Heart left ventricle (tissue), 16 donors: ENCODE results near the gene PIK3R6. TPM values are rescaled to one million over a fixed set of nuclear protein-coding genes. Genes with fewer than 3 reads are reported as not detected.
A peak's percentile ranks its signal among the peaks of the same experiment; 100 is the strongest.

Experiments
- ATAC-seq, 4 donors: fragments of 200-7000 bp; cut with Tn5 transposase; one replicate each; pipeline ENCODE4 v1.9.1; 2020 to 2022; ENCODE audit warnings: moderate library complexity in 4 of 4, mild to moderate bottlenecking in 3 of 4, moderate number of reproducible peaks in 1 of 4
- DNase-seq, 5 donors: peaks; one replicate each; pipeline ENCODE4 v3.0.0-alpha.2; 2020
- H3K27ac ChIP-seq, 12 donors: fragments of 200-600 bp; sonication (generic) in 4 of 12; one replicate each; pipeline versions ENCODE4 v1.5.0 to v1.8.0; 2016 to 2022; ENCODE audit warnings: mild to moderate bottlenecking in 2 of 12
- H3K27me3 ChIP-seq, 9 donors: fragments of 200-600 bp; sonication (generic) in 2 of 9; one replicate each; pipeline versions ENCODE4 v1.5.1 to v1.8.0; 2016 to 2022; ENCODE audit warnings: mild to moderate bottlenecking in 3 of 9
- H3K36me3 ChIP-seq, 9 donors: fragments of 200-600 bp; sonication (generic) in 2 of 9; one replicate each; pipeline versions ENCODE4 v1.5.0 to v1.8.0; 2018 to 2022; ENCODE audit warnings: mild to moderate bottlenecking in 2 of 9
- H3K4me1 ChIP-seq, 12 donors: fragments of 200-600 bp; sonication (generic) in 4 of 12; one replicate each; pipeline versions ENCODE4 v1.5.0 to v1.8.0; 2016 to 2022; ENCODE audit warnings: mild to moderate bottlenecking in 3 of 12
- H3K4me3 ChIP-seq, 12 donors: fragments of 200-600 bp; sonication (generic) in 4 of 12; one replicate each; pipeline versions ENCODE4 v1.5.0 to v1.8.0; 2017 to 2022; ENCODE audit warnings: mild to moderate bottlenecking in 9 of 12, moderate library complexity in 4 of 12
- H3K9me3 ChIP-seq, 12 donors: fragments of 200-600 bp; sonication (generic) in 4 of 12; one replicate each; pipeline versions ENCODE4 v1.5.0 to v1.8.0; 2016 to 2022; ENCODE audit warnings: mild to moderate bottlenecking in 1 of 12
- POLR2A ChIP-seq, 2 donors: fragments of 450-650 bp; IDR thresholded peaks; one replicate each; pipeline ENCODE4 v1.6.1; 2017; ENCODE audit warnings: antibody characterized with exemption in 2 of 2, mild to moderate bottlenecking in 2 of 2, moderate library complexity in 2 of 2
- WGBS, 4 donors: extraction: QIAGEN DNeasy Blood & Tissue Kit in 2 of 4; methylation state at CpG; one replicate each; pipeline versions ENCODE4 v1.1.5 to v1.1.7; 2013 to 2018; 5-methylcytosine and 5-hydroxymethylcytosine counted together
- intact Hi-C, 10 donors: fragments of 100-400 bp; cut with DNase I; formaldehyde crosslinking; loops; one replicate each; pipeline versions ENCODE4 v1.11.1 to v1.14.2; 2022
- polyA plus RNA-seq, 2 donors: library from polyadenylated mRNA; stranded (reverse); fragments of 200-250 nt; gene quantifications; one replicate each; pipeline ENCODE4 v1.2.3, GENCODE V29; 2013
- total RNA-seq, 9 donors: library from RNA; depleted of rRNA in 2 of 9; stranded (reverse); fragments of >200 nt in 2 of 9; fragmentation: NEBNext Ultra II Directional in 3 of 9; extraction: Animal tissue kit (Norgen Biotek cat#: 25700) in 3 of 9; gene quantifications; one replicate each; pipeline versions ENCODE4 v1.1.0 to v1.2.4, GENCODE V29; 2016 to 2023
- TF ChIP-seq, protein P1 (sequence below), 12 donors: fragments of 200-600 bp; sonication (generic) in 4 of 12; IDR thresholded peaks; one replicate each; pipeline versions ENCODE4 v1.5.0 to v1.8.0; 2018 to 2022; ENCODE audit warnings: antibody characterized with exemption in 12 of 12, mild to moderate bottlenecking in 5 of 12
- donor health status: ischemic (EF 13 %, LVEDD 7.1; RV severe dilation, severe dysfunction).
- donor health status: healthy with polysubstance abuse.
- donor health status: DM: no; HTN: yes; CAD: no.
- donor health status: DM: no; HTN: no; CAD: no.
- donor health status: ischemic (EF 25% LVEDD 6.9; RV normal size, moderate dysfunction).
- donor health status: ischemic (EF 25% LVEDD 5.7; RV mildly dilated, moderate dysfunction).
- donor health status: healthy.
- donor health status: DM: yes; HTN: yes; CAD: no.
- donor health status: ischemic (EF 35%, LVEDD 5.7; RV mildly dilated, moderate dysfunction).
- donor health status: nonischemic (EF 11% LVEDD 7.7; RV severe dilation, severe dysfunction).
- donor health status: DM: yes; HTN: yes; CAD: no.
- donor health status: PGD.
- donor health status: ischemic (EF 29% LVEDD 5.4; RV normal size, mild dysfunction).
- donor health status: nonischemic (EF 23%, LVEDD 6.1; RV moderate dilation, normal function).

Gene PIK3R6
- total and polyA plus RNA-seq, 11 donors: 0.21 to 5.4 (median 1.0) TPM

DNA sequence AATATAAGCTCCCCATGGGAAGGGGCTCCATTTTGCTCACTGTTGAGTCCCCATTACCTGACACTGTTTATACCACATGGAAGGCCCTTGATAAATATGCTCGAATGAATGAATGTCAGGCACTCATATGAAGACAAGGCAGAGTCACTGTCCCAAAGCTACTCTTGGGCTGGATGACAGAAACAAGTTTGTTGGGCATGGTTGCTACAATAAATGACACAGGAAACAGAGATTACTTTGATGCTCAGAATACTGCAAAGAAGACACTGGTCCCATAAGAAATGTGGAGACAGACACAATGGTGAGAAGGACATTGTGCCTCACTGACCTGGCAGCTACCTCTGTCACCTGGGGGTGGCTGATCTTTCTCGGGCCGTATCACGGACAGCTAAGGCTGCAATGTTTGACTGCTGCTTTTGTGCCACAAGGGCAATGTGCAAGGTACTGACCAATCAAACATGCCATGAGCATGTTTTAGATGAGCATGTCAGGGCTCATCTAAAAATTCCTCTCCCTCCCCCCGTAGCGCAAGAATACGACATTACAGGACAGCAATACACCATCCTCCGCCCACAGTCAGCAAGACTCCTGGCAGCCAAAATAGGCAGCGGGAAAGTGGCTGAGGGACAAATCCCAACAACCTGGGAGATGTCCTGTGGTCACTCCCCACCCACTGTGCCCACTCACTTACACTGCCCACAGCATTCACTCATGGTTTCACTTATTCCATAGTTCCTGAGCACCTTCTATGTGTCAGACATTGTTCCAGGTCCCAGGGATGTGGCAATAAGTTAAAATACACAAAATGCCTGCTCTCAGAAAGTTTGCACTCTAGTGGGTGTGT lies 5.0 kb downstream of the PIK3R6 start:
- WGBS, 4 donors: 78 to 84% (median 81%) methylated on average over 9 of the region's 9 CpGs
- Histone ChIP-seq H3K36me3 (no peaks in the 10 kb centered on the region), H3K4me3 (no peak overlapping the region)

DNA sequence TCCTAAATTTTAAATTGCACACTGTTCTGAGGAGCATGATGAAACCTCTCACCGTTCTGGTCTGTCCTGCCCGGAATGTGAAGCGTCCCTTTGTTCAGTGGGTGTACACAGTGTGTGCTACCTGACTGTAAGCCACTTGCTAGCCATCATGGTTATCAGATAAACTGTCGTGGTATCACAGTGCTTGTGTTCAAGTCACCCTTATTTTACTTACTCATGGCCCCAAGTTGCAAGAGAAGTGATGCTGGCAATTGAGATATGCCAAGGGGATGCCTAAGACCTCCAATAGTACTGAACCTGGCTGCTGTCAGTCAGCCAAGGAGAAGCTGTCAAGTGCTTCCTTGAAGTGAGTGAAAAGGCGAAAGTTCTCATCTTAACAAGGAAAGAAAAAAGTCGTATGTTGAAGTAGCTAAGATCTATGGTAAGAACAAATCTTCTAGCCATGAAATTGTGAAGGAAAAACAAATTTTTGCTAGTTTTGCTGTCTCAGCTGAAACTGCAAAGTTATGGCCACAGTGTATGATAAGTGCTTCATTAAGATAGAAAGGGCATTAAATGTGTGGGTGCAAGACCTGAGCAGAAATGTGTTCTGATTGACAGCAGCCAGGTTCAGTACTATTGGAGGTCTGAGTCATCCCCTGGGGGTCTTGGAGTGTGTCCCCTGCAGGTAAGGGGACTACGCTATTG lies 5.8 kb downstream of the PIK3R6 start:
- ATAC-seq (no peak), DNase-seq (no peak)
- peak overlapping the region in 1 of 12 donors; percentile 11 for H3K27ac ChIP-seq
- peaks cover 4 to 61% (median 17%) of the 10 kb centered on the region in 12 donors for H3K4me1 ChIP-seq
- intact Hi-C loops: no loop called here
- TF ChIP-seq POLR2A (IDR thresholded peaks at IDR 0.05): no peak
- TF ChIP-seq, protein P1, sequence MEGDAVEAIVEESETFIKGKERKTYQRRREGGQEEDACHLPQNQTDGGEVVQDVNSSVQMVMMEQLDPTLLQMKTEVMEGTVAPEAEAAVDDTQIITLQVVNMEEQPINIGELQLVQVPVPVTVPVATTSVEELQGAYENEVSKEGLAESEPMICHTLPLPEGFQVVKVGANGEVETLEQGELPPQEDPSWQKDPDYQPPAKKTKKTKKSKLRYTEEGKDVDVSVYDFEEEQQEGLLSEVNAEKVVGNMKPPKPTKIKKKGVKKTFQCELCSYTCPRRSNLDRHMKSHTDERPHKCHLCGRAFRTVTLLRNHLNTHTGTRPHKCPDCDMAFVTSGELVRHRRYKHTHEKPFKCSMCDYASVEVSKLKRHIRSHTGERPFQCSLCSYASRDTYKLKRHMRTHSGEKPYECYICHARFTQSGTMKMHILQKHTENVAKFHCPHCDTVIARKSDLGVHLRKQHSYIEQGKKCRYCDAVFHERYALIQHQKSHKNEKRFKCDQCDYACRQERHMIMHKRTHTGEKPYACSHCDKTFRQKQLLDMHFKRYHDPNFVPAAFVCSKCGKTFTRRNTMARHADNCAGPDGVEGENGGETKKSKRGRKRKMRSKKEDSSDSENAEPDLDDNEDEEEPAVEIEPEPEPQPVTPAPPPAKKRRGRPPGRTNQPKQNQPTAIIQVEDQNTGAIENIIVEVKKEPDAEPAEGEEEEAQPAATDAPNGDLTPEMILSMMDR (IDR thresholded peaks at IDR 0.05): no peak
- no peaks in the 10 kb centered on the region for H3K9me3 ChIP-seq
- 73 to 80% (median 78%) methylated on average over 7 of the region's 7 CpGs for WGBS, 4 donors
- no peaks in the 10 kb centered on the region for H3K36me3 ChIP-seq
- H3K27me3 ChIP-seq: no peaks in the 10 kb centered on the region
- H3K4me3 ChIP-seq: no peak overlapping the region

More for the DNA sequence above, 5.0 kb downstream of the PIK3R6 start:
- intact Hi-C loops: no loop called here
- DNase-seq (no peak), ATAC-seq (no peak)
- H3K9me3 ChIP-seq: no peaks in the 10 kb centered on the region
- peaks cover 0 to 60% (median 10%) of the 10 kb centered on the region in 12 donors for H3K4me1 ChIP-seq
- no peaks in the 10 kb centered on the region for H3K27me3 ChIP-seq
- no peak overlapping the region for H3K27ac ChIP-seq
- TF ChIP-seq, protein P1 (IDR thresholded peaks at IDR 0.05): no peak
- no peak for TF ChIP-seq POLR2A (IDR thresholded peaks at IDR 0.05)

DNA sequence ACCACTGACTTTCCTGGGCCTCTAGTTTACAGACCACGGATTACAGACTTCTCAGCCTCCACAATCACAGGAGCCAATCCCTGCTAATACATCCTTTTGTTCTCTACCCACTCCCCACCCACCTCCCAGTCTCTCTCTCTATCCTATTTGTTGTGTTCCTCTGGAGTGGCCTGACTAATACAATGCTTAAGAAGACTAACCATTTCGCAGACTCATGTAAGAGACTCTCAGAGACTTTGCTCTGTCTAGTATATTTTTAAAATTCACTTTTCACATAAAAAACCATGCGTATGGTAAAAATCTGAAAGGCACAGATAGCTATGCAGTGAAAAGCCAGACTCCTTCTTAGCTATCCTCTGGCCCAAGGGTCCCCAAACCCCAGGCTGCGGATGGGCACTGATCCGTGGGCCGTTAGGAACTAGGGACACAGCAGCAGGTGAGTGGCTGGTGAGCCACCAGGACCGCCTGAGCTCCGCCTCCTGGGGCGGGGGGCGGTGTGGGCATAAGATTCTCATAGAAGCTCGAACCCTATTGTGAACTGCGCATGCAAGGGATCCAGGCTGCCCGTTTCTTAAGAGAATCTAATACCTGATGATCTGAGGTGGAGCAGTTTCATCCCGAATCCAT lies 7.6 kb downstream of the PIK3R6 start:
- 91 to 97% (median 94%) methylated on average over 10 to 14 of the region's 14 CpGs for WGBS, 4 donors
- H3K9me3 ChIP-seq: no peaks in the 10 kb centered on the region
- H3K27me3 ChIP-seq: no peaks in the 10 kb centered on the region
- ATAC-seq: no peak
- H3K36me3 ChIP-seq: no peaks in the 10 kb centered on the region
- no peak overlapping the region for H3K4me3 ChIP-seq
- H3K27ac ChIP-seq: peak overlapping the region in 1 of 12 donors; percentile 10
- TF ChIP-seq, protein P1 (IDR thresholded peaks at IDR 0.05): no peak
- no peak for TF ChIP-seq POLR2A (IDR thresholded peaks at IDR 0.05)
- no peak for DNase-seq
- H3K4me1 ChIP-seq: peaks cover 4 to 56% (median 20%) of the 10 kb centered on the region in 12 donors
- intact Hi-C loops: no loop called here
